H1 (cell line): ENCODE measurements around the gene WNT11. TPM values are rescaled to one million over a fixed set of nuclear protein-coding genes. Genes with fewer than 3 reads are reported as not detected.
A peak's percentile ranks its signal among the peaks of the same experiment; 100 is the strongest.

Experiments
- CTCF ChIA-PET: fragments of 300-600 bp; sonication (Branson Sonifier 250); formaldehyde crosslinking; loops from one replicate; lab custom pipeline; 2021; ENCODE audit not compliant: partially characterized antibody; lab: Charles Lee
- POLR2A ChIA-PET: fragments of 300-600 bp; sonication (Branson Sonifier 250); formaldehyde crosslinking; loops from one replicate; lab custom pipeline; 2021; ENCODE audit warnings: inconsistent platforms; ENCODE audit not compliant: partially characterized antibody; lab: Charles Lee
- DNase-seq, 2 experiments: peaks; one replicate each; pipeline versions ENCODE4 v3.0.0 to v3.0.0-alpha.2; 2010 to 2022; ENCODE audit warnings: low spot score in 2 of 2, low read depth in 1 of 2, mixed read lengths in 1 of 2
- FAIRE-seq: peaks from 2 replicates; lab custom pipeline; 2011; peaks lifted over from hg19 to GRCh38; lab: Jason Lieb, UNC
- H2AFZ ChIP-seq: 2 replicates; pipeline ENCODE4 v1.8.1; 2012; ENCODE audit warnings: low read length, inconsistent platforms
- H2AK5ac ChIP-seq: 2 replicates; pipeline ENCODE4 v1.6.1; 2013; ENCODE audit warnings: low read depth, low read length
- H2BK120ac ChIP-seq: replicated peaks from 2 replicates; pipeline ENCODE3; 2013; ENCODE audit warnings: low read depth, low read length, inconsistent platforms
- H2BK12ac ChIP-seq: 2 replicates; pipeline ENCODE4 v1.6.1; 2013; ENCODE audit warnings: low read depth, low read length
- H2BK15ac ChIP-seq: 2 replicates; pipeline ENCODE4 v1.6.1; 2013; ENCODE audit warnings: low read length
- H2BK20ac ChIP-seq: 2 replicates; pipeline ENCODE4 v1.6.1; 2013; ENCODE audit warnings: low read length
- H2BK5ac ChIP-seq: 2 replicates; pipeline ENCODE4 v1.6.1; 2013; ENCODE audit warnings: low read depth, low read length
- H3K14ac ChIP-seq: 2 replicates; pipeline ENCODE4 v1.6.1; 2013; ENCODE audit warnings: inconsistent platforms; ENCODE audit not compliant: insufficient read length
- H3K18ac ChIP-seq: 2 replicates; pipeline ENCODE4 v1.6.1; 2013; ENCODE audit warnings: low read length; ENCODE audit errors: extremely low read depth
- H3K23ac ChIP-seq: 2 replicates; pipeline ENCODE4 v1.6.1; 2013; ENCODE audit warnings: inconsistent platforms; ENCODE audit not compliant: insufficient read length
- H3K23me2 ChIP-seq: 2 replicates; pipeline ENCODE4 v1.6.1; 2013; ENCODE audit warnings: low read depth, low read length
- H3K27ac ChIP-seq: 2 replicates; pipeline ENCODE4 v1.6.1; 2011; ENCODE audit warnings: low read depth, low read length, inconsistent platforms
- H3K27me3 ChIP-seq, 4 experiments: replicated peaks in 1 of 4; 1 replicate in 1 of 4; 2 replicates in 3 of 4; pipeline versions ENCODE4 v1.6.1 to v1.8.1; 2011 to 2013; ENCODE audit warnings: low read length in 3 of 4, mild to moderate bottlenecking in 3 of 4, inconsistent platforms in 2 of 4, mixed read lengths in 2 of 4, moderate library complexity in 1 of 4; ENCODE audit not compliant: control insufficient read depth in 3 of 4, insufficient read depth in 3 of 4; ENCODE audit errors: extremely low read depth in 1 of 4
- H3K36me3 ChIP-seq, 4 experiments: 2 replicates each; pipeline versions ENCODE4 v1.6.1 to v1.8.1; 2011 to 2013; ENCODE audit warnings: mild to moderate bottlenecking in 4 of 4, low read length in 3 of 4, moderate library complexity in 2 of 4, control low read depth in 1 of 4, inconsistent platforms in 1 of 4; ENCODE audit not compliant: insufficient read depth in 4 of 4, control insufficient read depth in 2 of 4
- H3K4ac ChIP-seq: replicated peaks from 2 replicates; pipeline ENCODE3; 2013; ENCODE audit warnings: low read length, low read depth, mixed read lengths, inconsistent platforms; ENCODE audit not compliant: insufficient read length
- H3K4me1 ChIP-seq, 4 experiments: replicated peaks in 1 of 4; 1 replicate in 1 of 4; 2 replicates in 3 of 4; pipeline versions ENCODE4 v1.6.1 to v1.8.1; 2011 to 2013; ENCODE audit warnings: low read length in 3 of 4, inconsistent platforms in 2 of 4, mixed read lengths in 1 of 4; ENCODE audit not compliant: insufficient read depth in 4 of 4, control insufficient read depth in 3 of 4
- H3K4me2 ChIP-seq, 2 experiments: 2 replicates each; pipeline versions ENCODE4 v1.6.1 to v1.8.1; 2011 to 2013; ENCODE audit warnings: low read depth in 2 of 2, low read length in 2 of 2, control low read depth in 1 of 2, inconsistent platforms in 1 of 2, mild to moderate bottlenecking in 1 of 2; ENCODE audit not compliant: insufficient read depth in 1 of 2
- H3K4me3 ChIP-seq, 4 experiments: fragments of 200-600, 300-600 bp in 1 of 4; sonication (generic), shearing (Covaris generic), sonication (Bioruptor Twin) in 1 of 4; 2 replicates each; pipeline versions ENCODE4 v1.5.1 to v1.8.1; 2011 to 2016; ENCODE audit warnings: low read length in 4 of 4, low read depth in 3 of 4, control low read depth in 2 of 4, inconsistent platforms in 2 of 4, mild to moderate bottlenecking in 2 of 4, mixed read lengths in 1 of 4, moderate library complexity in 1 of 4; ENCODE audit not compliant: insufficient read depth in 2 of 4; ENCODE audit errors: extremely low read depth in 1 of 4
- H3K56ac ChIP-seq: replicated peaks from 2 replicates; pipeline ENCODE3; 2013; ENCODE audit warnings: low read depth, mild to moderate bottlenecking, mixed read lengths, low read length, inconsistent platforms; ENCODE audit not compliant: insufficient read length
- H3K79me1 ChIP-seq: 2 replicates; pipeline ENCODE4 v1.6.1; 2013; ENCODE audit warnings: low read depth, low read length, control low read depth
- H3K79me2 ChIP-seq, 2 experiments: 2 replicates each; pipeline versions ENCODE4 v1.6.1 to v1.8.1; 2012 to 2013; ENCODE audit warnings: low read length in 2 of 2, mild to moderate bottlenecking in 2 of 2, inconsistent platforms in 1 of 2; ENCODE audit not compliant: insufficient read depth in 2 of 2, control insufficient read depth in 1 of 2
- H3K9ac ChIP-seq, 4 experiments: replicated peaks in 1 of 4; 1 replicate in 1 of 4; 2 replicates in 3 of 4; pipeline versions ENCODE4 v1.6.1 to v1.8.1; 2011 to 2013; ENCODE audit warnings: low read depth in 3 of 4, low read length in 3 of 4, control low read depth in 2 of 4, mild to moderate bottlenecking in 2 of 4, moderate library complexity in 2 of 4, inconsistent platforms in 1 of 4; ENCODE audit errors: extremely low read depth in 1 of 4
- H3K9me3 ChIP-seq, 2 experiments: 2 replicates each; pipeline versions ENCODE4 v1.6.1 to v1.8.1; 2012 to 2013; ENCODE audit warnings: mild to moderate bottlenecking in 2 of 2, moderate library complexity in 2 of 2, control low read depth in 1 of 2, inconsistent platforms in 1 of 2, low read depth in 1 of 2, low read length in 1 of 2, mixed read lengths in 1 of 2; ENCODE audit not compliant: insufficient read depth in 2 of 2
- H4K20me1 ChIP-seq, 2 experiments: replicated peaks in 1 of 2; 2 replicates each; pipeline versions ENCODE3 to v1.8.1; 2011 to 2013; ENCODE audit warnings: inconsistent platforms in 2 of 2, low read length in 2 of 2, mild to moderate bottlenecking in 1 of 2; ENCODE audit not compliant: insufficient read depth in 2 of 2, control insufficient read depth in 1 of 2
- H4K5ac ChIP-seq: 2 replicates; pipeline ENCODE4 v1.6.1; 2013; ENCODE audit warnings: low read length, low read depth, mixed read lengths, inconsistent platforms; ENCODE audit not compliant: insufficient read length
- H4K8ac ChIP-seq: 2 replicates; pipeline ENCODE4 v1.8.0; 2013; ENCODE audit warnings: mild to moderate bottlenecking, moderate library complexity, low read length, inconsistent platforms; ENCODE audit not compliant: insufficient read depth; ENCODE audit errors: extremely low read depth
- H4K91ac ChIP-seq: replicated peaks from 2 replicates; pipeline ENCODE3; 2013; ENCODE audit warnings: low read length, mixed read lengths, inconsistent platforms; ENCODE audit not compliant: insufficient read length
- CHD2 ChIP-seq: IDR thresholded peaks from 2 replicates; pipeline ENCODE4 v1.6.1; 2012; ENCODE audit warnings: low read length, improper control_type of control experiment
- EZH2 ChIP-seq: fragments of 200-600 bp; sonication (generic); IDR thresholded peaks from 2 replicates; pipeline ENCODE4 v1.7.1; 2012; ENCODE audit warnings: low read depth, mild to moderate bottlenecking, moderate library complexity, low read length, inconsistent platforms; ENCODE audit not compliant: severe bottlenecking
- KDM1A ChIP-seq: fragments of 200-600, 300-600 bp; sonication (generic); IDR thresholded peaks from 2 replicates; pipeline ENCODE4 v1.7.1; 2016; ENCODE audit warnings: mild to moderate bottlenecking, low read length, borderline replicate concordance
- MAFK ChIP-seq: IDR thresholded peaks from 2 replicates; pipeline ENCODE4 v1.6.1; 2012; ENCODE audit warnings: low read depth, mild to moderate bottlenecking, improper control_type of control experiment, low read length
- NRF1 ChIP-seq: IDR thresholded peaks from 2 replicates; pipeline ENCODE4 v1.6.1; 2011; ENCODE audit warnings: mild to moderate bottlenecking, low read depth, low read length, improper control_type of control experiment
- POLR2A ChIP-seq, 2 experiments: IDR thresholded peaks; 1 replicate in 1 of 2; 2 replicates in 1 of 2; pipeline ENCODE4 v1.6.1; 2011; ENCODE audit warnings: low read depth in 2 of 2, low read length in 2 of 2, mild to moderate bottlenecking in 2 of 2; ENCODE audit errors: control extremely low read depth in 1 of 2
- POLR2AphosphoS5 ChIP-seq: IDR thresholded peaks from 2 replicates; pipeline ENCODE4 v1.6.1; 2011; ENCODE audit warnings: low read depth, low read length
- RFX5 ChIP-seq: IDR thresholded peaks from 2 replicates; pipeline ENCODE4 v1.6.1; 2011; ENCODE audit warnings: low read depth, low read length, improper control_type of control experiment, borderline replicate concordance
- SIN3A ChIP-seq, 2 experiments: IDR thresholded peaks in 1 of 2; conservative IDR thresholded peaks in 1 of 2; 2 replicates each; pipeline ENCODE4 v1.6.1; 2011 to 2012; ENCODE audit warnings: low read length in 2 of 2, improper control_type of control experiment in 1 of 2, low read depth in 1 of 2, mild to moderate bottlenecking in 1 of 2
- SIRT6 ChIP-seq: IDR thresholded peaks from one replicate; pipeline ENCODE4 v1.7.1; 2012; ENCODE audit warnings: low read length, inconsistent platforms
- SP1 ChIP-seq: IDR thresholded peaks from 2 replicates; pipeline ENCODE4 v1.6.1; 2011; ENCODE audit warnings: low read depth, low read length
- SP4 ChIP-seq: IDR thresholded peaks from 2 replicates; pipeline ENCODE4 v1.6.1; 2012; ENCODE audit warnings: low read length, inconsistent platforms
- WGBS, 2 experiments: shearing (Covaris generic) in 1 of 2; methylation state at CpG; one replicate each; pipeline versions ENCODE4 v1.1.6 to v1.1.7; 2013 to 2015; ENCODE audit warnings: low lambda C conversion rate in 2 of 2, mixed read lengths in 2 of 2, inconsistent platforms in 1 of 2, low coverage in 1 of 2, missing lambda C conversion rate in 1 of 2; ENCODE audit not compliant: insufficient replicate concordance in 2 of 2, insufficient coverage in 1 of 2, insufficient read length in 1 of 2; ENCODE audit errors: extremely low coverage in 1 of 2, missing lambda C conversion rate in 1 of 2; 5-methylcytosine and 5-hydroxymethylcytosine counted together
- polyA plus RNA-seq, 7 experiments: library from polyadenylated mRNA; depleted of rRNA in 3 of 7; stranded (reverse) in 5 of 7; unstranded in 2 of 7; fragments of >200 nt in 5 of 7; fragments of 200-250 nt in 2 of 7; gene quantifications; 1 replicate in 5 of 7; 2 replicates in 1 of 7; 4 replicates in 1 of 7; pipeline versions ENCODE4 v1.2.1 to v1.2.3, GENCODE V29; 2011 to 2013; ENCODE audit warnings: missing spikeins in 2 of 7, mixed read lengths in 2 of 7
- total RNA-seq: library from RNA; stranded (reverse); fragmentation: NEBNext Ultra II Directional; extraction: Animal tissue kit (Norgen Biotek cat#: 25700); gene quantifications from 2 replicates; pipeline ENCODE4 v1.2.1, GENCODE V29; 2021

WNT11 gene
- total and polyA plus RNA-seq, 2 of the 8 experiments (the other 6 are each of a cell fraction or from before 2014, with no cell fraction given), result 0.11 to 0.45 TPM

DNA sequence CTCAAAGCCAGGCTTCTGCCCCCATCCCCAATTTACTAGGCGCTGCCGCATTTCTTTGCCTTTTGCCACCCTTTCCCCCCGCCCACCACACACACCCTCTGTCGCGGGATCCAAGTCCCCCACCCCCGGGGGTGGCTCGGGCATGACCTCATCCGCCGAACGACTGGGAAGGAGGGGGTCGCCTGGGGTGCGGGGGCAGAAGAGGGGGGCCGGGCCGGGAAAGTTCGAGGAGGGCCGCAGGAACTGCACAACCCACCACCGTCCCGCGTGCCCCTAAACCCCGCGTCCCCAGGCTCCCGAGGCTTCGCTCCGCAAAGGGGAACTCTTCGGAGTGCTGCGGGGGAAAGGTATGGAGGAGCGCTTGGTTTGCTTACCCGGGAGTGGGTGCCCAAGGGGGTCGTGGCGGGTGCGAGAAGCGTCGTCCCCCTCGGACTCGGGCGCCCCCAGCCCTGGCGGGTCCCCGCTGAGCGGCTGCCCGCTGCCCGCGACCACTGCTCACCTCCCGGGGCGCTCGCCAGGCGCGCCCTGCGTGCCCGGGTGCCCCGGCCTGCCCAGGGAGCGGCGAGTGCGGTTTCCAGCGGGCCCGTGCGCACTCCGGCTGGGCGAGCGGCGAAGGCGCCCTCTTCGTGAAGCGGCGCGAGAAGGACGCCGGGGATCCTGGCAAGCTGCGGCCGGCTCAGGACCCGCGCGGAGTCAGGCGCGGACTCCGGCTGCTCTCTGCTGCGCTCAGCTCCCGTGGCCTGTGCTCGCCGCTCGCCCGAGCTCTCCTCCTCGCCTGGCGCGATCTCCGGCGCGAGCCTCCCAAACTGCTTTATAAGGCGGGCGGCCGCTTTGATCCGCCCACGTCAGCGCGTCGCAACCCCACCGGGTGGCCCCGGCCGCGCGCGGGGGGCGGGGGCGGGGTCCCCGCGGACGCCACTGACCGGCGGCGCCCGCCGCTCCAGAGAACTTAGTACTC is 4.0 kb upstream of the WNT11 start:
- Histone ChIP-seq H4K5ac (no peak overlapping the region), H3K23ac (no peak overlapping the region), H3K23me2 (peaks cover 32% of the 10 kb centered on the region; the same call in 1 of the 2 replicates), H3K18ac (no peak overlapping the region; the same call in 1 of the 2 replicates), H3K27ac (no peak overlapping the region), H3K79me2 (no peaks in the 10 kb centered on the region), H4K91ac (no peak overlapping the region), H3K79me1 (no peaks in the 10 kb centered on the region), H2BK12ac (no peak overlapping the region; the same call in 1 of the 2 replicates), H3K56ac (no peak overlapping the region), H3K4me3 (peak overlapping the region; percentile 30 to 62 (median 44)), H2AK5ac (no peak overlapping the region), H4K20me1 (peaks cover 5 to 11% of the 10 kb centered on the region in 2 experiments), H3K14ac (no peak overlapping the region), H2BK5ac (no peak overlapping the region), H3K9ac (no peak overlapping the region), H3K4me2 (peak overlapping the region; percentile 75 to 89), H2BK120ac (no peak overlapping the region), H3K4me1 (peaks cover 7 to 43% (median 20%) of the 10 kb centered on the region in 4 experiments), H2AFZ (no peak overlapping the region), H3K36me3 (peaks cover 0 to 9% (median 0%) of the 10 kb centered on the region in 4 experiments; a peak in 1 of 8 replicates), H3K27me3 (peaks cover 66 to 82% (median 73%) of the 10 kb centered on the region in 4 experiments), H3K9me3 (no peaks in the 10 kb centered on the region; a peak in 1 of 4 replicates), H3K4ac (no peak overlapping the region), H2BK20ac (no peak overlapping the region), H2BK15ac (no peak overlapping the region), H4K8ac (no peak overlapping the region)
- 2% methylated on average over 65 of the region's 111 CpGs; no CpG with 5 or more reads in 1 of the 2 experiments for WGBS, 2 experiments
- peak in 1 of 2 experiments; percentile 62 for DNase-seq
- CTCF ChIA-PET, result interaction anchor here (0.6 to 9.1 kb wide), 19 partner anchors 8 to 514 kb away, joined by 3 to 252 read pairs (median 12); no protein-coding TSS in a partner anchor
- FAIRE-seq, result no peak
- POLR2A ChIA-PET, result interaction anchor here (0.6 to 7.2 kb wide), 6 partner anchors 21 to 151 kb away, joined by 3 to 39 read pairs (median 4); no protein-coding TSS in a partner anchor
- TF ChIP-seq POLR2A (IDR thresholded peaks at IDR 0.05; ENCODE audit: control extremely low read depth in 1 of 2, low read depth in 2 of 2, low read length in 2 of 2) (no peak), RFX5 (no peak), NRF1 (no peak), EZH2 (peak; percentile 78), CHD2 (no peak), SP1 (no peak), POLR2AphosphoS5 (no peak), SIN3A (conservative IDR thresholded peaks at IDR 0.05 in 1 of 2, IDR thresholded peaks at IDR 0.05 in 1 of 2; ENCODE audit: low read depth in 1 of 2, low read length in 2 of 2) (no peak), SIRT6 (no peak), KDM1A (no peak), MAFK (no peak), SP4 (no peak)
